Liver (tissue), 9 donors: Measurements from ENCODE around the gene CUX1. TPM values are rescaled to one million over a fixed set of nuclear protein-coding genes. Genes with fewer than 3 reads are reported as not detected.
"Not testable (repeated sequence)": the region's sequence is repeated elsewhere in the genome, so short reads cannot be mapped to it uniquely, and the experiment has no call there.

Experiments used
- DNase-seq: peaks from one replicate; pipeline ENCODE4 v3.0.0-alpha.2; 2017; ENCODE audit warnings: low spot score
- H3K27ac ChIP-seq, 2 donors: one replicate each; pipeline ENCODE4 v1.7.0; 2013; ENCODE audit warnings: inconsistent platforms in 2 of 2, low read length in 2 of 2, control low read depth in 1 of 2, low read depth in 1 of 2, mild to moderate bottlenecking in 1 of 2
- H3K27me3 ChIP-seq, 4 donors: one replicate each; pipeline versions ENCODE4 v1.6.1 to v1.7.0; 2013; ENCODE audit warnings: low read length in 3 of 4, inconsistent platforms in 1 of 4, mild to moderate bottlenecking in 1 of 4, moderate library complexity in 1 of 4; ENCODE audit not compliant: control insufficient read depth in 4 of 4, insufficient read depth in 4 of 4
- H3K36me3 ChIP-seq, 4 donors: one replicate each; pipeline versions ENCODE4 v1.6.1 to v1.7.0; 2013; ENCODE audit warnings: low read length in 3 of 4, mild to moderate bottlenecking in 3 of 4, low read depth in 1 of 4, moderate library complexity in 1 of 4; ENCODE audit not compliant: control insufficient read depth in 4 of 4, insufficient read depth in 3 of 4
- H3K4me1 ChIP-seq, 4 donors: one replicate each; pipeline versions ENCODE4 v1.6.1 to v1.7.0; 2013; ENCODE audit warnings: low read length in 3 of 4, mild to moderate bottlenecking in 3 of 4, moderate library complexity in 1 of 4; ENCODE audit not compliant: control insufficient read depth in 4 of 4, insufficient read depth in 4 of 4
- H3K4me3 ChIP-seq, 3 donors: one replicate each; pipeline versions ENCODE4 v1.6.1 to v1.7.0; 2013; ENCODE audit warnings: low read length in 3 of 3, control low read depth in 1 of 3, low read depth in 1 of 3, mild to moderate bottlenecking in 1 of 3
- H3K9ac ChIP-seq, 2 donors: one replicate each; pipeline ENCODE4 v1.7.0; 2013; ENCODE audit warnings: low read length in 2 of 2, mild to moderate bottlenecking in 2 of 2, moderate library complexity in 2 of 2, control low read depth in 1 of 2, low read depth in 1 of 2
- H3K9me3 ChIP-seq, 4 donors: one replicate each; pipeline versions ENCODE4 v1.6.1 to v1.7.0; 2013; ENCODE audit warnings: low read length in 3 of 4; ENCODE audit not compliant: control insufficient read depth in 4 of 4
- EGR1 ChIP-seq, 2 donors: IDR thresholded peaks; 2 replicates each; pipeline ENCODE4 v1.6.1; 2016 to 2018; ENCODE audit warnings: antibody characterized with exemption in 2 of 2, low read depth in 2 of 2
- FOXA1 ChIP-seq: IDR thresholded peaks from 2 replicates; pipeline ENCODE4 v1.6.1; 2016; ENCODE audit warnings: antibody characterized with exemption
- FOXA2 ChIP-seq: IDR thresholded peaks from 2 replicates; pipeline ENCODE4 v1.6.1; 2016; ENCODE audit warnings: antibody characterized with exemption
- GABPA ChIP-seq, 2 donors: IDR thresholded peaks in 1 of 2; conservative IDR thresholded peaks in 1 of 2; 2 replicates each; pipeline ENCODE4 v1.6.1; 2016; ENCODE audit warnings: antibody characterized with exemption in 2 of 2, mild to moderate bottlenecking in 1 of 2, moderate library complexity in 1 of 2
- JUND ChIP-seq, 2 donors: IDR thresholded peaks; 2 replicates each; pipeline ENCODE4 v1.6.1; 2016; ENCODE audit warnings: antibody characterized with exemption in 2 of 2
- NR2F2 ChIP-seq: IDR thresholded peaks from 2 replicates; pipeline ENCODE4 v1.6.1; 2016; ENCODE audit warnings: antibody characterized with exemption
- RAD21 ChIP-seq, 2 donors: IDR thresholded peaks; 2 replicates each; pipeline ENCODE4 v1.6.1; 2016; ENCODE audit warnings: antibody characterized with exemption in 2 of 2, mild to moderate bottlenecking in 2 of 2
- RXRA ChIP-seq, 2 donors: IDR thresholded peaks; 2 replicates each; pipeline ENCODE4 v1.6.1; 2017 to 2018; ENCODE audit warnings: antibody characterized with exemption in 2 of 2, mild to moderate bottlenecking in 1 of 2
- SP1 ChIP-seq: IDR thresholded peaks from 2 replicates; pipeline ENCODE4 v1.6.1; 2018; ENCODE audit warnings: antibody characterized with exemption, mild to moderate bottlenecking
- YY1 ChIP-seq: IDR thresholded peaks from 2 replicates; pipeline ENCODE4 v1.6.1; 2016; ENCODE audit warnings: antibody characterized with exemption, mild to moderate bottlenecking
- WGBS: extraction: QIAGEN DNeasy Blood & Tissue Kit; methylation state at CpG from one replicate; pipeline ENCODE4 v1.1.7; 2013; 5-methylcytosine and 5-hydroxymethylcytosine counted together
- polyA plus RNA-seq, 2 donors: library from polyadenylated mRNA; stranded (reverse) in 1 of 2; unstranded in 1 of 2; fragments of 200-250 nt in 1 of 2; fragments of >200 nt in 1 of 2; fragmentation: Nextera tagmentation in 1 of 2; extraction: Ambion mirVana in 1 of 2; gene quantifications; one replicate each; pipeline versions ENCODE4 v1.2.1 to v1.2.3, GENCODE V29; 2013 to 2015
- total RNA-seq, 2 donors: library from RNA; depleted of rRNA; stranded (reverse); fragments of >200 nt; gene quantifications; one replicate each; pipeline ENCODE4 v1.2.3, GENCODE V29; 2014
- TF ChIP-seq, protein P1 (sequence below): IDR thresholded peaks from 2 replicates; pipeline ENCODE4 v1.6.1; 2016; ENCODE audit warnings: antibody characterized with exemption
- TF ChIP-seq, protein P2 (sequence below): IDR thresholded peaks from 2 replicates; pipeline ENCODE4 v1.6.1; 2016; ENCODE audit warnings: antibody characterized with exemption
- TF ChIP-seq, protein P3 (sequence below): IDR thresholded peaks from 2 replicates; pipeline ENCODE4 v1.6.1; 2016; ENCODE audit warnings: antibody characterized with exemption, mild to moderate bottlenecking
- TF ChIP-seq, protein P4 (sequence below): IDR thresholded peaks from 2 replicates; pipeline ENCODE4 v1.6.1; 2016; ENCODE audit warnings: antibody characterized with exemption
- TF ChIP-seq, protein P5 (sequence below): fragments of 150-350 bp; IDR thresholded peaks from 2 replicates; pipeline ENCODE4 v1.5.1; 2017; ENCODE audit warnings: improper control_type of control experiment, low read depth, low read length; ENCODE audit not compliant: missing input control
- donor health status: healthy.
- donor health status: healthy.
- donor health status: healthy.
- donor health status: healthy.
- donor health status: healthy.

The CUX1 gene
- total and polyA plus RNA-seq, 4 donors = 18.6 to 40.6 (median 21.4) TPM

DNA sequence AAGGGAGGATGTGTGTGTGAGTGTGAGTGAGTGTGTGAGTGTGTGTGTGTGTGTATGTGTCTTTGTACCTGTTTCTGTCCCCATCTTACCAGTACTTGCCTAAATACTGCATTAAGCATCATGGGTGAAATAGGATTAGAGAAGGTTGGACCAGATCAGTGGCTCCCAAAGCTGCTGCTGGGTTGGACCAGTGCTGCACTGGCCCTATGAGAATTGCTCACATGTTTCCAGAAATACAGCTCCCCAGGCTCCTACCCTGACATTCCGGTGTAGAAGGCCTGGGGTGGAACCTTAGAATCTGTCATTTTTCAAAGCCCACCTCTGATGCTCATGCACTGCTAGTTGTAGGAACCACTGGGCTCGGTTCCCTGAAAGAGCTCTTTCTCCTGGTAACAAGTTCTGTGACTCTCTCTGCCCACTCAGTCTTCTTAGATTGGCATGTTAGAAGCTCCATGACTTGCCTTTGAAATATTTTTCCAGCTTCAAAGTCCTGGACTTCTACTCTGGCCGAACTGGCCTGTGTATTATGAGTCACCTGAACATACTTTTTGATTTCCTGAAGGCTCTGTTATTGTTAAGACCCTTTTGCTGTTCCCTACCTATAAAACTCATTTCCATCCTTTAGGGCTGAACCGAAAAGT lies 224.7 kb downstream of the CUX1 start:
- H3K9ac ChIP-seq = no peak overlapping the region
- H3K27ac ChIP-seq = no peak overlapping the region
- H3K4me3 ChIP-seq = no peak overlapping the region
- no peaks in the 10 kb centered on the region for H3K36me3 ChIP-seq
- H3K4me1 ChIP-seq = peaks cover 0 to 3% (median 0%) of the 10 kb centered on the region in 4 donors
- no peaks in the 10 kb centered on the region for H3K9me3 ChIP-seq
- whole genome bisulfite sequencing = 94% methylated on average over 4 of the region's 4 CpGs
- no peak for DNase-seq
- TF ChIP-seq NR2F2 = no peak
- TF ChIP-seq, protein P1, sequence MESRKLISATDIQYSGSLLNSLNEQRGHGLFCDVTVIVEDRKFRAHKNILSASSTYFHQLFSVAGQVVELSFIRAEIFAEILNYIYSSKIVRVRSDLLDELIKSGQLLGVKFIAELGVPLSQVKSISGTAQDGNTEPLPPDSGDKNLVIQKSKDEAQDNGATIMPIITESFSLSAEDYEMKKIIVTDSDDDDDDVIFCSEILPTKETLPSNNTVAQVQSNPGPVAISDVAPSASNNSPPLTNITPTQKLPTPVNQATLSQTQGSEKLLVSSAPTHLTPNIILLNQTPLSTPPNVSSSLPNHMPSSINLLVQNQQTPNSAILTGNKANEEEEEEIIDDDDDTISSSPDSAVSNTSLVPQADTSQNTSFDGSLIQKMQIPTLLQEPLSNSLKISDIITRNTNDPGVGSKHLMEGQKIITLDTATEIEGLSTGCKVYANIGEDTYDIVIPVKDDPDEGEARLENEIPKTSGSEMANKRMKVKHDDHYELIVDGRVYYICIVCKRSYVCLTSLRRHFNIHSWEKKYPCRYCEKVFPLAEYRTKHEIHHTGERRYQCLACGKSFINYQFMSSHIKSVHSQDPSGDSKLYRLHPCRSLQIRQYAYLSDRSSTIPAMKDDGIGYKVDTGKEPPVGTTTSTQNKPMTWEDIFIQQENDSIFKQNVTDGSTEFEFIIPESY = no peak
- TF ChIP-seq, protein P2, sequence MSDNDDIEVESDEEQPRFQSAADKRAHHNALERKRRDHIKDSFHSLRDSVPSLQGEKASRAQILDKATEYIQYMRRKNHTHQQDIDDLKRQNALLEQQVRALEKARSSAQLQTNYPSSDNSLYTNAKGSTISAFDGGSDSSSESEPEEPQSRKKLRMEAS = no peak
- TF ChIP-seq, protein P3, sequence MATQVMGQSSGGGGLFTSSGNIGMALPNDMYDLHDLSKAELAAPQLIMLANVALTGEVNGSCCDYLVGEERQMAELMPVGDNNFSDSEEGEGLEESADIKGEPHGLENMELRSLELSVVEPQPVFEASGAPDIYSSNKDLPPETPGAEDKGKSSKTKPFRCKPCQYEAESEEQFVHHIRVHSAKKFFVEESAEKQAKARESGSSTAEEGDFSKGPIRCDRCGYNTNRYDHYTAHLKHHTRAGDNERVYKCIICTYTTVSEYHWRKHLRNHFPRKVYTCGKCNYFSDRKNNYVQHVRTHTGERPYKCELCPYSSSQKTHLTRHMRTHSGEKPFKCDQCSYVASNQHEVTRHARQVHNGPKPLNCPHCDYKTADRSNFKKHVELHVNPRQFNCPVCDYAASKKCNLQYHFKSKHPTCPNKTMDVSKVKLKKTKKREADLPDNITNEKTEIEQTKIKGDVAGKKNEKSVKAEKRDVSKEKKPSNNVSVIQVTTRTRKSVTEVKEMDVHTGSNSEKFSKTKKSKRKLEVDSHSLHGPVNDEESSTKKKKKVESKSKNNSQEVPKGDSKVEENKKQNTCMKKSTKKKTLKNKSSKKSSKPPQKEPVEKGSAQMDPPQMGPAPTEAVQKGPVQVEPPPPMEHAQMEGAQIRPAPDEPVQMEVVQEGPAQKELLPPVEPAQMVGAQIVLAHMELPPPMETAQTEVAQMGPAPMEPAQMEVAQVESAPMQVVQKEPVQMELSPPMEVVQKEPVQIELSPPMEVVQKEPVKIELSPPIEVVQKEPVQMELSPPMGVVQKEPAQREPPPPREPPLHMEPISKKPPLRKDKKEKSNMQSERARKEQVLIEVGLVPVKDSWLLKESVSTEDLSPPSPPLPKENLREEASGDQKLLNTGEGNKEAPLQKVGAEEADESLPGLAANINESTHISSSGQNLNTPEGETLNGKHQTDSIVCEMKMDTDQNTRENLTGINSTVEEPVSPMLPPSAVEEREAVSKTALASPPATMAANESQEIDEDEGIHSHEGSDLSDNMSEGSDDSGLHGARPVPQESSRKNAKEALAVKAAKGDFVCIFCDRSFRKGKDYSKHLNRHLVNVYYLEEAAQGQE = no peak
- TF ChIP-seq, protein P4, sequence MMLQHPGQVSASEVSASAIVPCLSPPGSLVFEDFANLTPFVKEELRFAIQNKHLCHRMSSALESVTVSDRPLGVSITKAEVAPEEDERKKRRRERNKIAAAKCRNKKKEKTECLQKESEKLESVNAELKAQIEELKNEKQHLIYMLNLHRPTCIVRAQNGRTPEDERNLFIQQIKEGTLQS = no peak
- no peak for TF ChIP-seq FOXA1
- TF ChIP-seq RAD21 (IDR thresholded peaks at IDR 0.05) = no peak
- no peaks in the 10 kb centered on the region for H3K27me3 ChIP-seq

DNA sequence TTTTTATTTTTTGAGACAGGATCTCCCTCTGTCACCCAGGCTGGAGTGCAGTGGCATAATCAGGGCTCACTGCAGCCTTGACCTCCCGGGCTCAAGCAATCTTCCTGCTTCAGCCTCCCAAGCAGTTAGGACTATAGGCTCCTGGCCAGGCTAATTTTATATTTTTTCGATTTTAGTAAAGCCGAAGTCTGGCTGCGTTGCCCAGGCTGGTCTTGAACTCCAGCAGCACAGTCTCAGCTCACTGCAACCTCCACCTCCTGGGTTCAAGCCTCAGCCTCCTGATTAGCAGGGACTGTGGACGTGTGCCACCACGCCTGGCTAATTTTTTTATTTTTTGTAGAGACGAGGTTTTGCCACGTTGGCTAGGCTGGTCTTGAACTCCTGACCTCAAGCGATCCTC lies 225.4 kb downstream of the CUX1 start:
- not testable (repeated sequence) for H3K4me1 ChIP-seq, H3K9ac ChIP-seq, H3K36me3 ChIP-seq, H3K27ac ChIP-seq, H3K27me3 ChIP-seq, H3K4me3 ChIP-seq, DNase-seq, H3K9me3 ChIP-seq
- 88% methylated on average over 9 of the region's 9 CpGs for WGBS

DNA sequence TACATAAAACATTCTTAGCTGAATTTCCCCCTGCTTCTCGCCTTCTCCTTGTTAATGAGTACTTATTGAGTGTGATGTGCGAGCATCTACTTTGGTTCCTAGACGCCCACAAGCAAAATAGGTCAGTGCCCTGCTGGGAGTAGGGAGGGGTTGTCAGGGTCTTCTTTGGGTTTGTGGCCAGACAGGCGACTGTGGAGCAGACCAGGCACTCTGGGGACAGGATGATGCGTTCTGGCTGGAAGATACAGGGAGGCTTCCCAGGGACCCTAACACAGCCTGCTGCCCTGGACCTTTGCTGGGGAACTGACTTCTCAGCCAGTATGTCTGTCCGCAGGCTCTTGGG lies 227.2 kb downstream of the CUX1 start:
- WGBS = 91% methylated on average over 6 of the region's 6 CpGs
- Histone ChIP-seq H3K9ac (no peak overlapping the region), H3K4me3 (no peak overlapping the region), H3K27me3 (no peaks in the 10 kb centered on the region), H3K4me1 (peaks cover 0 to 3% (median 0%) of the 10 kb centered on the region in 4 donors), H3K27ac (no peak overlapping the region), H3K9me3 (no peaks in the 10 kb centered on the region), H3K36me3 (peaks cover 0 to 2% (median 0%) of the 10 kb centered on the region in 4 donors)
- no peak for DNase-seq
- TF ChIP-seq, protein P2 = no peak
- TF ChIP-seq JUND (IDR thresholded peaks at IDR 0.05) (no peak), FOXA2 (no peak), RAD21 (IDR thresholded peaks at IDR 0.05) (no peak), YY1 (no peak), NR2F2 (no peak), RXRA (IDR thresholded peaks at IDR 0.05) (no peak), SP1 (no peak), EGR1 (IDR thresholded peaks at IDR 0.05; ENCODE audit: low read depth in 2 of 2) (no peak), GABPA (IDR thresholded peaks at IDR 0.05 in 1 of 2, conservative IDR thresholded peaks at IDR 0.05 in 1 of 2) (no peak)
- TF ChIP-seq, protein P3 = no peak
- TF ChIP-seq, protein P5, sequence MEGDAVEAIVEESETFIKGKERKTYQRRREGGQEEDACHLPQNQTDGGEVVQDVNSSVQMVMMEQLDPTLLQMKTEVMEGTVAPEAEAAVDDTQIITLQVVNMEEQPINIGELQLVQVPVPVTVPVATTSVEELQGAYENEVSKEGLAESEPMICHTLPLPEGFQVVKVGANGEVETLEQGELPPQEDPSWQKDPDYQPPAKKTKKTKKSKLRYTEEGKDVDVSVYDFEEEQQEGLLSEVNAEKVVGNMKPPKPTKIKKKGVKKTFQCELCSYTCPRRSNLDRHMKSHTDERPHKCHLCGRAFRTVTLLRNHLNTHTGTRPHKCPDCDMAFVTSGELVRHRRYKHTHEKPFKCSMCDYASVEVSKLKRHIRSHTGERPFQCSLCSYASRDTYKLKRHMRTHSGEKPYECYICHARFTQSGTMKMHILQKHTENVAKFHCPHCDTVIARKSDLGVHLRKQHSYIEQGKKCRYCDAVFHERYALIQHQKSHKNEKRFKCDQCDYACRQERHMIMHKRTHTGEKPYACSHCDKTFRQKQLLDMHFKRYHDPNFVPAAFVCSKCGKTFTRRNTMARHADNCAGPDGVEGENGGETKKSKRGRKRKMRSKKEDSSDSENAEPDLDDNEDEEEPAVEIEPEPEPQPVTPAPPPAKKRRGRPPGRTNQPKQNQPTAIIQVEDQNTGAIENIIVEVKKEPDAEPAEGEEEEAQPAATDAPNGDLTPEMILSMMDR = no peak
